IMR-90 (cell line): ENCODE data around the gene PIMREG. TPM values are rescaled to one million over a fixed set of nuclear protein-coding genes. Genes with fewer than 3 reads are reported as not detected.
A peak's percentile ranks its signal among the peaks of the same experiment; 100 is the strongest.

Experiments used
- ATAC-seq: fragments of 200-7000 bp; cut with Tn5 transposase; 2 replicates; pipeline ENCODE4 v1.9.1; 2020; ENCODE audit warnings: low read depth, mild to moderate bottlenecking, moderate library complexity
- BruUV-seq: library from RNA; stranded (reverse); fragments of 400-500 nt; replicated peaks from 2 replicates; lab custom pipeline; 2021; lab: Mats Ljungman, UMichigan
- CTCF ChIA-PET: fragments of 300-600 bp; formaldehyde crosslinking; extraction: SDS; loops from one replicate; lab custom pipeline; 2021; ENCODE audit warnings: antibody characterized with exemption; lab: Yijun Ruan, JAX
- POLR2A ChIA-PET: fragments of 300-600 bp; sonication (Branson Sonifier 250); formaldehyde crosslinking; loops from one replicate; lab custom pipeline; 2022; ENCODE audit warnings: antibody characterized with exemption; ENCODE audit not compliant: unreplicated experiment; lab: Charles Lee
- DNase-seq: peaks from one replicate; pipeline ENCODE4 v3.0.0; 2013
- H2AFZ ChIP-seq: replicated peaks from 2 replicates; pipeline ENCODE3; 2013; ENCODE audit warnings: low read length, mild to moderate bottlenecking; ENCODE audit not compliant: poor library complexity
- H2AK5ac ChIP-seq: 2 replicates; pipeline ENCODE4 v1.6.1; 2013; ENCODE audit warnings: low read depth, low read length, inconsistent platforms
- H2AK9ac ChIP-seq: replicated peaks from 2 replicates; pipeline ENCODE3; 2013; ENCODE audit warnings: mild to moderate bottlenecking, low read depth, low read length, moderate library complexity; ENCODE audit not compliant: poor library complexity
- H2BK120ac ChIP-seq: 2 replicates; pipeline ENCODE4 v1.6.1; 2013; ENCODE audit warnings: low read depth, low read length, inconsistent platforms
- H2BK15ac ChIP-seq: 3 replicates; pipeline ENCODE4 v1.6.1; 2013; ENCODE audit warnings: low read depth, low read length, inconsistent platforms
- H2BK20ac ChIP-seq: 2 replicates; pipeline ENCODE4 v1.6.1; 2013; ENCODE audit warnings: low read depth, mild to moderate bottlenecking, inconsistent platforms, low read length, moderate library complexity
- H2BK5ac ChIP-seq: 2 replicates; pipeline ENCODE4 v1.6.1; 2013; ENCODE audit warnings: mild to moderate bottlenecking, low read depth, low read length, inconsistent platforms; ENCODE audit not compliant: poor library complexity, severe bottlenecking
- H3K14ac ChIP-seq: replicated peaks from 2 replicates; pipeline ENCODE4 v1.6.1; 2013; ENCODE audit warnings: low read depth, low read length, inconsistent platforms
- H3K18ac ChIP-seq: 2 replicates; pipeline ENCODE4 v1.6.1; 2013; ENCODE audit warnings: low read depth, low read length, control low read depth
- H3K23ac ChIP-seq: 2 replicates; pipeline ENCODE4 v1.6.1; 2013; ENCODE audit warnings: low read depth, low read length, inconsistent platforms
- H3K27ac ChIP-seq: 2 replicates; pipeline ENCODE4 v1.5.1; 2013; ENCODE audit warnings: mild to moderate bottlenecking, control low read depth, low read length; ENCODE audit not compliant: insufficient read depth
- H3K27me3 ChIP-seq: 2 replicates; pipeline ENCODE4 v1.6.1; 2013; ENCODE audit warnings: low read length; ENCODE audit not compliant: control insufficient read depth, insufficient read depth
- H3K36me3 ChIP-seq: 2 replicates; pipeline ENCODE4 v1.6.1; 2013; ENCODE audit warnings: low read length, mixed read lengths; ENCODE audit not compliant: control insufficient read depth, insufficient read depth
- H3K4ac ChIP-seq: 2 replicates; pipeline ENCODE4 v1.6.1; 2013; ENCODE audit warnings: low read depth, low read length, inconsistent platforms
- H3K4me1 ChIP-seq: 2 replicates; pipeline ENCODE4 v1.6.1; 2013; ENCODE audit warnings: low read length, mixed read lengths; ENCODE audit not compliant: control insufficient read depth, insufficient read depth
- H3K4me2 ChIP-seq: 2 replicates; pipeline ENCODE4 v1.6.1; 2013; ENCODE audit warnings: low read depth, mild to moderate bottlenecking, control low read depth, low read length, moderate library complexity
- H3K4me3 ChIP-seq: 2 replicates; pipeline ENCODE4 v1.5.1; 2013; ENCODE audit warnings: low read depth, mild to moderate bottlenecking, control low read depth, low read length, moderate library complexity; ENCODE audit not compliant: insufficient read depth
- H3K56ac ChIP-seq: 2 replicates; pipeline ENCODE4 v1.6.1; 2013; ENCODE audit warnings: low read length, inconsistent platforms; ENCODE audit not compliant: insufficient read depth; ENCODE audit errors: extremely low read depth
- H3K79me1 ChIP-seq, 2 experiments: 2 replicates each; pipeline ENCODE4 v1.6.1; 2013; ENCODE audit warnings: low read length in 2 of 2, inconsistent platforms in 1 of 2, low read depth in 1 of 2
- H3K9ac ChIP-seq: 2 replicates; pipeline ENCODE4 v1.6.1; 2013; ENCODE audit warnings: low read depth, low read length, control low read depth
- H3K9me1 ChIP-seq: 2 replicates; pipeline ENCODE4 v1.6.1; 2013; ENCODE audit warnings: low read length, inconsistent platforms; ENCODE audit not compliant: insufficient read depth
- H3K9me3 ChIP-seq: 2 replicates; pipeline ENCODE4 v1.6.1; 2013; ENCODE audit warnings: low read length; ENCODE audit not compliant: control insufficient read depth, insufficient read depth
- H4K20me1 ChIP-seq: 2 replicates; pipeline ENCODE4 v1.6.1; 2013; ENCODE audit warnings: low read length, inconsistent platforms; ENCODE audit not compliant: insufficient read depth
- H4K5ac ChIP-seq: 2 replicates; pipeline ENCODE4 v1.6.1; 2013; ENCODE audit warnings: mild to moderate bottlenecking, low read depth, low read length, control low read depth
- H4K8ac ChIP-seq, 2 experiments: 2 replicates each; pipeline ENCODE4 v1.6.1; 2013; ENCODE audit warnings: low read depth in 2 of 2, low read length in 2 of 2, control low read depth in 1 of 2, inconsistent platforms in 1 of 2
- H4K91ac ChIP-seq: 2 replicates; pipeline ENCODE4 v1.6.1; 2013; ENCODE audit warnings: low read depth, low read length, inconsistent platforms; ENCODE audit not compliant: insufficient read depth
- BHLHE40 ChIP-seq: fragments of 150-350 bp; IDR thresholded peaks from 2 replicates; pipeline ENCODE4 v1.6.1; 2016; ENCODE audit warnings: mild to moderate bottlenecking, low read depth, low read length
- CEBPB ChIP-seq: IDR thresholded peaks from 2 replicates; pipeline ENCODE4 v1.6.1; 2012; ENCODE audit warnings: low read depth, low read length, improper control_type of control experiment
- CHD1 ChIP-seq: IDR thresholded peaks from 2 replicates; pipeline ENCODE4 v1.6.1; 2012; ENCODE audit warnings: low read depth, low read length, improper control_type of control experiment
- ELK1 ChIP-seq: fragments of 150-350 bp; IDR thresholded peaks from 2 replicates; pipeline ENCODE4 v1.6.1; 2016; ENCODE audit warnings: low read depth, mild to moderate bottlenecking, low read length, moderate library complexity, borderline replicate concordance
- FOS ChIP-seq: fragments of 150-350 bp; IDR thresholded peaks from 2 replicates; pipeline ENCODE4 v1.6.1; 2016; ENCODE audit warnings: low read depth, low read length
- MAFK ChIP-seq: IDR thresholded peaks from 2 replicates; pipeline ENCODE4 v1.6.1; 2012; ENCODE audit warnings: low read depth, low read length, improper control_type of control experiment
- MAZ ChIP-seq: IDR thresholded peaks from 2 replicates; pipeline ENCODE4 v1.6.1; 2012; ENCODE audit warnings: low read depth, mild to moderate bottlenecking, low read length, improper control_type of control experiment, moderate library complexity, borderline replicate concordance
- MXI1 ChIP-seq: IDR thresholded peaks from 2 replicates; pipeline ENCODE4 v1.6.1; 2012; ENCODE audit warnings: low read depth, mild to moderate bottlenecking, low read length, moderate library complexity, borderline replicate concordance
- NFE2L2 ChIP-seq: fragments of 150-350 bp; IDR thresholded peaks from 2 replicates; pipeline ENCODE4 v1.6.1; 2016; ENCODE audit warnings: low read depth, mild to moderate bottlenecking, low read length
- POLR2A ChIP-seq: IDR thresholded peaks from 2 replicates; pipeline ENCODE4 v1.6.1; 2012; ENCODE audit warnings: mild to moderate bottlenecking, low read depth, low read length
- RAD21 ChIP-seq: IDR thresholded peaks from 2 replicates; pipeline ENCODE4 v1.6.1; 2012; ENCODE audit warnings: low read length, improper control_type of control experiment
- RCOR1 ChIP-seq: IDR thresholded peaks from 2 replicates; pipeline ENCODE4 v1.6.1; 2012; ENCODE audit warnings: mild to moderate bottlenecking, low read length, improper control_type of control experiment; ENCODE audit not compliant: insufficient replicate concordance
- RFX5 ChIP-seq: IDR thresholded peaks from 2 replicates; pipeline ENCODE4 v1.8.0; 2012; ENCODE audit warnings: low read depth, mild to moderate bottlenecking, low read length, moderate library complexity
- SMC3 ChIP-seq: fragments of 150-350 bp; IDR thresholded peaks from 2 replicates; pipeline ENCODE4 v1.6.1; 2016; ENCODE audit warnings: low read depth, mild to moderate bottlenecking, antibody characterized with exemption, low read length, moderate library complexity
- USF2 ChIP-seq: fragments of 150-350 bp; IDR thresholded peaks from 2 replicates; pipeline ENCODE4 v1.6.1; 2017; ENCODE audit warnings: mild to moderate bottlenecking, antibody characterized with exemption, low read length, low read depth
- WGBS, 2 experiments: methylation state at CpG; one replicate each; pipeline versions ENCODE4 v1.1.5 to v1.1.7; 2013; ENCODE audit warnings: missing lambda C conversion rate in 2 of 2; ENCODE audit not compliant: insufficient read length in 1 of 2; ENCODE audit errors: extremely low coverage in 2 of 2; 5-methylcytosine and 5-hydroxymethylcytosine counted together
- dilution Hi-C: fragments of 300-500 bp; cut with HindIII; formaldehyde crosslinking; loops from one replicate; pipeline ENCODE4 v1.14.3; 2018; ENCODE audit warnings: low sequenced_read_pairs; ENCODE audit not compliant: unreplicated experiment
- in situ Hi-C: fragments of 300-500 bp; cut with MboI; formaldehyde crosslinking; loops from 3 replicates; pipeline ENCODE4 v1.14.3; 2019; ENCODE audit warnings: low sequenced_read_pairs, inconsistent platforms, mixed read lengths
- intact Hi-C: fragments of 100-400 bp; cut with micrococcal nuclease; formaldehyde crosslinking; loops from 2 replicates; pipeline ENCODE4 v1.10.0; 2022
- polyA plus RNA-seq, 3 experiments: library from polyadenylated mRNA; depleted of rRNA; stranded (reverse); fragments of >200 nt; gene quantifications; 2 replicates each; pipeline ENCODE4 v1.2.3, GENCODE V29; 2012; ENCODE audit warnings: low replicate concordance in 1 of 3
- total RNA-seq: library from RNA; depleted of rRNA; stranded (reverse); fragments of >200 nt; gene quantifications from 2 replicates; pipeline ENCODE4 v1.2.3, GENCODE V29; 2012
- TF ChIP-seq, protein P1 (sequence below): conservative IDR thresholded peaks from 2 replicates; pipeline ENCODE4 v1.5.1; 2012; ENCODE audit warnings: mild to moderate bottlenecking, low read depth, low read length, improper control_type of control experiment

Gene PIMREG
- total and polyA plus RNA-seq, 2 of the 4 experiments (the other 2 are of a cell fraction), result 21.5 to 25.9 TPM

DNA sequence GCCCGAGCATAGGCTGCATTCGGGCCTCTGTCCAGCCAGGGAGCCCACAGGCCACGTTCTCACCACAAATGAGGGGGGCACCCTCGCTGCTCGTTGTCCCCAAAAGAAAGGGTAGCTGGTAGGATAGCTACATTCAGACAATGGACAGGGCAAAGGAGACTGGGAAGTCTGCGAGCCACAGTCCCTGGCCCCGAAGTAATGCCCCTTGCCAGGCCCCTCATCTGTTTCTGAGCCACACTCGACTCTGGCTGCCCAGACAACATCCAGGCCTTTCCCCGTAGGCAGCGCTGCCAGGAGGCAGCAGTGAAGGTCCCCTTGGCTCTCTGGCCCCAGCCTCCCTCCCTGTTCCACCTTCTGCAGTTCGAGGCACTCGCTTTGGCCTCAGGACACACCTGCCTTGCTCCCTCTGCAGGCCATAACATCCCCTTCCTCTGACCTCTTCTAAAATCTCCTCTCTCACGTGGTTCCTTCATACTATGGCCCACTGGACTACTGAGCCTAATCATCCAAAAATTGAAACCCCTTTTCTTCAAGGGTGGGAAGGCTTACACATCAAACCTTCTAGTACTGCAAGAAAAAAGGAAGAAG lies 21.5 kb upstream of the PIMREG start:
- H4K91ac ChIP-seq, result no peak overlapping the region
- peak overlapping the region; percentile 32 for H2AFZ ChIP-seq
- H2AK9ac ChIP-seq, result no peak overlapping the region
- no peak overlapping the region for H2BK5ac ChIP-seq
- peaks cover 11% of the 10 kb centered on the region for H3K27me3 ChIP-seq
- in situ Hi-C loops (loop anchor here (5.0 to 25.0 kb wide), 2 partner anchors 235 to 835 kb away; no protein-coding TSS in a partner anchor), intact Hi-C loops (loop anchor here (1.0 to 5.0 kb wide), 5 partner anchors 55 to 935 kb away; partner anchors contain the start of genes DERL2 and MIS12), dilution Hi-C loops (no loop called here)
- TF ChIP-seq FOS (no peak), ELK1 (no peak), CHD1 (no peak), BHLHE40 (no peak), RFX5 (no peak), SMC3 (no peak), RAD21 (no peak), MAFK (no peak), RCOR1 (no peak), USF2 (no peak), MAZ (no peak), MXI1 (no peak), POLR2A (no peak), NFE2L2 (no peak), CEBPB (no peak)
- TF ChIP-seq, protein P1, sequence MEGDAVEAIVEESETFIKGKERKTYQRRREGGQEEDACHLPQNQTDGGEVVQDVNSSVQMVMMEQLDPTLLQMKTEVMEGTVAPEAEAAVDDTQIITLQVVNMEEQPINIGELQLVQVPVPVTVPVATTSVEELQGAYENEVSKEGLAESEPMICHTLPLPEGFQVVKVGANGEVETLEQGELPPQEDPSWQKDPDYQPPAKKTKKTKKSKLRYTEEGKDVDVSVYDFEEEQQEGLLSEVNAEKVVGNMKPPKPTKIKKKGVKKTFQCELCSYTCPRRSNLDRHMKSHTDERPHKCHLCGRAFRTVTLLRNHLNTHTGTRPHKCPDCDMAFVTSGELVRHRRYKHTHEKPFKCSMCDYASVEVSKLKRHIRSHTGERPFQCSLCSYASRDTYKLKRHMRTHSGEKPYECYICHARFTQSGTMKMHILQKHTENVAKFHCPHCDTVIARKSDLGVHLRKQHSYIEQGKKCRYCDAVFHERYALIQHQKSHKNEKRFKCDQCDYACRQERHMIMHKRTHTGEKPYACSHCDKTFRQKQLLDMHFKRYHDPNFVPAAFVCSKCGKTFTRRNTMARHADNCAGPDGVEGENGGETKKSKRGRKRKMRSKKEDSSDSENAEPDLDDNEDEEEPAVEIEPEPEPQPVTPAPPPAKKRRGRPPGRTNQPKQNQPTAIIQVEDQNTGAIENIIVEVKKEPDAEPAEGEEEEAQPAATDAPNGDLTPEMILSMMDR, result no peak
- H3K27ac ChIP-seq, result no peak overlapping the region
- 47% methylated on average over 7 of the region's 13 CpGs; no CpG with 5 or more reads in 1 of the 2 experiments for WGBS, 2 experiments
- DNase-seq (no peak), ATAC-seq (no peak)
- no TSS peak for BruUV-seq
- H2BK120ac ChIP-seq, result no peak overlapping the region
- no peak overlapping the region for H2BK15ac ChIP-seq
- H3K56ac ChIP-seq, result no peak overlapping the region
- no peak overlapping the region for H3K9ac ChIP-seq
- H4K20me1 ChIP-seq, result no peaks in the 10 kb centered on the region
- H3K14ac ChIP-seq, result no peak overlapping the region
- no peaks in the 10 kb centered on the region for H3K9me1 ChIP-seq
- CTCF ChIA-PET, result interaction anchor here (0.5 to 0.9 kb wide), 4 partner anchors 9 to 999 kb away, joined by 3 to 5 read pairs (median 4); no protein-coding TSS in a partner anchor
- H3K4me3 ChIP-seq, result no peak overlapping the region
- no peaks in the 10 kb centered on the region for H3K79me1 ChIP-seq
- no peak overlapping the region for H4K8ac ChIP-seq
- no peak overlapping the region for H3K4ac ChIP-seq
- H3K36me3 ChIP-seq, result no peaks in the 10 kb centered on the region
- H2BK20ac ChIP-seq, result no peak overlapping the region
- H3K4me1 ChIP-seq, result no peaks in the 10 kb centered on the region
- no peak overlapping the region for H4K5ac ChIP-seq
- H3K18ac ChIP-seq, result no peak overlapping the region
- no peak overlapping the region for H2AK5ac ChIP-seq
- H3K9me3 ChIP-seq, result no peaks in the 10 kb centered on the region
- no peak overlapping the region for H3K4me2 ChIP-seq
- POLR2A ChIA-PET, result no interaction called here
- no peak overlapping the region for H3K23ac ChIP-seq
